NCI-H146 (cell line): ENCODE results near the gene TP53RK.

Experiments
- DNase-seq: peaks from one replicate; lab custom pipeline; 2025; lab: John Stamatoyannopoulos, UW

Gene TP53RK

DNA sequence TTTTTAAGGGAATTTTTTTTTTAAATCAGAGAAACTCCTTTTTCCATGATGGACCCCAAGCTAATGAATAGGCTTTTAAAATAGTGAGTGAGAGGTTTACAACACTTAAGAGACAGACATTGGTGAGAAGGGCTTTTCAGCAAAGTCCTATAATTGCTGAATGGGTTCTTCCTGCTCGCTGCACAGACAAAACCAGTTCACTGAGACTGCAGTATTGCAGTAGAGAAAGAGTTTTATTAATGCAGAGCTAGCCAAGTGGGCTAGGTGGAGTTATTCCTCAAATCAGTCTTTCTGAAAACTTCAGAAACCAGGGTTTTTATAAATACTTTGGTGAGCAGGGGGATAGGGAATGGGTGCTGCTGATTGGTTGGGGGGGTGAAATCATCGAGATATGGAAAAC is 17.0 kb upstream of the TP53RK start:
- no peak for DNase-seq

- no peak for DNase-seq
These were observed 16.1 kb upstream of the TP53RK start for GRCh38 chr20:46705378-46705729.

GRCh38 chr20:46704714-46705377 is 15.6 kb upstream of the TP53RK start:
- DNase-seq, result no peak

GRCh38 chr20:46703435-46703834 is 14.2 kb upstream of the TP53RK start:
- DNase-seq, result peak; percentile 46

GRCh38 chr20:46702447-46703203 is 13.4 kb upstream of the TP53RK start:
- no peak for DNase-seq

- DNase-seq, result no peak
These were observed 12.7 kb upstream of the TP53RK start for GRCh38 chr20:46701986-46702385.

DNA sequence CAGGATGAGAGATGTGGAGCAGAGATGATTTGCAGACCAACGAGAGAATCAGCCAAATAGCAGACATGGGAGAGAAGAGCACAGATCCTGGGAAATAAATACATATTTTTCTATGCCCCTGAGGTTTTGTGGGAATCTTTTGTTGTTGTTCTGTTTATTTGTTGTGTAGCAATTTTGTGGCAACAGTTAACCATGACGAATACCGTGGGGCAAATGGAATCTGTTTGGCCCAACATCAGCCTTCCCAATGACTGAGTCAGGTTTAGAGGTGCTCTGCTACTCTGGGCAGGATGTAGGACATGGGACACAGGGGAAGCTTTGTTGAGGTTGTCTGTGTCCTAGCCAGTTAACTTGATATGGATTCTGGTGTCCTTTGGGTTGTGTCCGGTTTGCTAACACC is 12.3 kb upstream of the TP53RK start:
- no peak for DNase-seq

DNA sequence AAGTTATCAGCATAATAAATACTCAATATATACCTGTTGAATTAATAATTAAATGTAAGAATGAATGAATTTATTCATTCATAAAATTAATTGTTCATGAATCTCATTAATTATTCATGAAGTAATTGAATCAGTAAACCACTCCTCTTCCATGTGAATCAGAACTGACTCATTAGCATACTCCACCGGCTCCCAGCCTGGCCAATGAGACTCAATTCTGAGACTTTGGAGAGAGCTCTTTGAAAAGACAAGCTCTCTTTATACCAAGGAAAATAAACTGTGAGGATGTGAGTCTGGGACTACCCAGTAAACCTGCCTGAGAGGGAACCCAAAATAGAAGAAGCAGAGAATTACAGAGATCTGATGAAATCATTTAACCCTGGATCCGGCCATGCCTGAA is 11.8 kb upstream of the TP53RK start:
- DNase-seq, result no peak

DNA sequence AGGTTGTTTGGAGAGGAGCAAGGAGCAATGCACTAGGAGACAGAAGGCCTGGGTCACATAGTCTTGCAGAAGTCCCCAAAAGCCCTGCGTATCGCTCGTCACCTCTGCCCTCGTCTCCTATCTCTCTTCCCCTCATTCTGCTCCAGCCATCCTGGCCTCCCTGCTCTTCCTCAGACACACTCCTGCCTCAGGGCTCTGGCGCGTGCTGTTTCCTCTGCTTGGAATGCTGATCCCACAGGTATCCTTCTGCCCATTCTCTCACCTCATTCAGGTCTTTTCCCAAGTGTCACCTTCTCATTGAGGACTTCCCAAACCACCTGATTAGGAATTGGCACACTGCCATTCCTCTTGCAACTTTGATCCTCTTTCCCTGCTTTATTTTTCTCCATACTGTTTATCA is 11.2 kb upstream of the TP53RK start:
- no peak for DNase-seq

- peak; percentile 54 for DNase-seq
These were observed 10.6 kb upstream of the TP53RK start for GRCh38 chr20:46699651-46700359.

- no peak for DNase-seq
These were observed 9.5 kb upstream of the TP53RK start for GRCh38 chr20:46698788-46699187.

DNA sequence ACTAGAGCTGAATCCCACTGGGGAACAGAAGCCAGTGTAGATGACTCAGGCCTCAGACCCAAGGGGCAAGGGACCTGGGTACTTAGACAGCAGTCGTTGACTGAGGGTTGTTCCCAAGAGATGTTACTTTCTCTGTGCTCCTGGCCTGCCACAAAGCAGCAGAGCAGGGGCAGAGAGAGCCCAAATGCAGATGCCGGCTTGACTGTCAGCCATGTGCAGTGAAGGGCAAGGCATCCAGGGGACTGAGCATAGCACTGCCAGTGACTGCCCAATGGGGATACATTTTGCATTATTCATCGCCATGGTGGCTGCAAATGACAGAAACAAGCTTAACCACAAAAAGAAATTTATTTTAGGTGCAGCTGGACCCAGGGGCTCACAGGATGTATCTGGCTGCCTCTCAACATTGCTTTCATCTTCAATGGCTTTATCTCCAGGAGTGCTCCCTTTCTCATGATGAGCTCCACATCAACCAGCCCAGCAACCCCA is 7.6 kb upstream of the TP53RK start:
- DNase-seq, result no peak

DNA sequence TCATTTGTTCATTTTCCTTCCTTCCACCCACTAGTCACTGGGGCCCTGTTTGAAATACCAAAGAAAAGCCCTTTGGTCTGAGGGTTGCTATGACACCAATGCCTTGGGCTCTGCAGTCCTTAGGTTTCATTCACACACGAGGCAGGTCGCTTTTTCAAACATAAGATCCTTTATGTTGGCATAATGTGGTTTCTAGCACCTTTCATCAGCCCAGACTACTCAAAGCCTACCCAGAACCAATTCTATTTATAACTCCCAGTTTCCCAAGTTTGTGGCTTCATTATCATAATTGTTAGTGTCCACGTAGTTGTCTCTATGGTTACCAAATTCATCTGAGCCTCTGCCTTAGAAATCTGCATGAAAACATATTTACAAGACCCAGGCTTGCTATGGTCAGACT is 6.6 kb upstream of the TP53RK start:
- DNase-seq, result peak; percentile 73

- DNase-seq, result no peak
These were observed 5.2 kb upstream of the TP53RK start for GRCh38 chr20:46694484-46694883.

DNA sequence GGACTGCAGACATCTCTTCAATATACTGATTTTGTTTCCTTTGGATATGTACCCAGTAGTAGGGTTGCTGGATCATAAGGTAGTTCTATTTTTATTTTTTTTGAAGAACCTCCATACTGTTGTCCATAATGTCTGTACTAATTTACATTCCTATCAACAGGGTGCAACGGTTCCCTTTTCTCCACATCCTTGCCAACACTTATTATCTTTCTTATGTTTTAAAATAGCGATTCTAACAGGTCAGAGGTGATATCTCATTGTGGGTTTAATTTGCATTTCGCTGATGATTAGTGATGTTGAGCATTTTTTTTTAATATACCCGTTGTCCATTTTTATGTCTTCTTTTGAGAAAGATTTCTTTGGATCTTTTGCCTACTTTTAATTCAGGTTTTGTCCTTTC is 2.0 kb upstream of the TP53RK start:
- DNase-seq, result no peak

DNA sequence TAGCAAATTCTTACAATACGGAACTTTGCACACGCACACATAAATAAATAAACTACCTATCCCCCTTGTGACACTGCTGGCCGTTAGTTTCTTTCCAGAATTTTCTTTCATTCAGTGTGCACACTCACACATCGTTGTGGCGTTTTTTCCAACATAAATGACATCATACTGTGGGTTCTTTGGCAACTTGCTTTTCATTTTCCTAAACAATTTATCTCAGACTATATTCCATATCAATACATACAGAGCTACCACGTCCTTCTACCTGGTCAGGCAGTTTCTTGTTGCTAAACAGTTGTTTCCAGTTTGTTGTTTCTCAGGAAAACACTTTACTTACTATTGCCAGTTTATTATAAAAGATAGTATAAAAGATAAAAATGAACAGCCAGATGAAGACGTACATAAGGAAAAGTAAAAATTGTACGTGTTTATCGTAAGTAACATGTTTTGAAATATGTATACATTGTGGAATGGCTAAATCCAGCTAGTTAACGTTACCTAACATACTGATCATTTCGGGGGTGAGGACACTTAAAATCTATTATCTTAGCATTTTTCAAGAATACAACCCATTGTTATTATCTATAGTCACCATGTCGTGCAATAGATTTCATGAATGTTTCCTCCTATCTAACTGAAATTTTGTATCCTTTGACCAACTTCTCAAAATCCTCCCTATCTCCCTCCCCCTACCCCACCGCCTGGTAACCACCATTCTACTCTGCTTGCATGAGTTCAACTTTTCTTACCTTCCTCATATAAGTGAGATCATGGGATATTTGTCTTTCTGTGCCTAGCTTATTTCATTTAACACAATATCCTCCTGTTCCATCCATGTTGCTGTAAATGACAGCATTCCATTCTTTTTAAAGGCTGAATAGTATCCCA is 1.2 kb upstream of the TP53RK start:
- DNase-seq, result no peak

DNA sequence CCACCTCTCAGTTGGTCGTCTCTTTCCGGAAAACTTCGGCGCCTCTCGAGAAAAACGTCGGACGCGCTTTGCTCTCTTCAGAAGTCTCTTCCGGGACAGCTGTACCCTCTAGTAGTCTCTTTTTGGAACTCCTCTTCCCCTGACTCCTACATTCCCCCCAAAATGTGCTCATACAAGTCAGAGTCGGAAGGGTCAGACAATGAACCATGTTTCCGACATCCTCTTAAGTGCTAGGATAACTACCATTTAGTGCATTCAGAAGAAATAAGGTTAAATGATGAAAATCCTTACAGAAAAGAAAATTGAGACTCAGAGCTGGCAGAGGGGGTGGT is 476 bp upstream of the TP53RK start:
- DNase-seq, result no peak

DNA sequence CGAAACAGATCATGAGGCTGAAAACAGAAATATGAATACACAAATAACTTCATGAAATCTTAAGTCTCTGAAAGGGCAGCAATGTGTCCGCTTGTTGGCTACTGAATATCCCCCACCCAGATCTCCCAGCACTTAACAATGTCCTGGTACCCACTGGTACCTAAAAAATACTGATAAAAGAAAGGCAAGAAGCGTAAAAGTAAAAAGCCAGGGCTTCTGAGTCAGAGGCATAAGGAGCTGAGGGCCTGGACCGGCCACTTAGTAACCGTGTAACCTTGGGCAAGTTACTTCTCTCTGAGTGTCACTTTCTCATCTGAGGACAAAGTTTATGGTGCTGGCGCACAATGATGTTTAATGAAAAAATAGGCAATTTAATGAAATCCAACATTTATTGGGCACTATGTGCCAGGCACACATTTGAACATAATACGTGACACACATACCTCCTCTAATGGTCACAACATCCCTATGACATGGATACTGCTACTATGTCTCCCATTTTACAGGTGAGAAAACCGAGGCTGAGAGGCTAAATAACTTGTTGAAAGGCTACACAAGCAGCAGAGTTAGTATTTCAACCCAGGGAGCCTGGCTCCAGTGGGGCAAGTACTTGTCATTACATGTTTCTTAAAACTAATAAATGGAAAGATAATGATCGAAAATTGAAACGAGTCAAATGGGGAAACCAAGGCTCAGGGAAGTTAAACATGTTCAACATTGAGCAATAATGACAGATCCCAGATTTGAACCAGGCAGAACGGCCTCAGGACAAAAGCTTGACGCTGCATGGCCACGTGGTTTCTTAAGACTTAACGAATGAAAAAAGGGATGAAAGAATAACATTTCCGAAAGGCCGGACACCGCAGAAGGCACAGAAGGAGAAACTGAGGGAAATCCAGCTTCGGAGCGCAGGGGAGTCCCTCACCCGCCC is 828 bp downstream of the TP53RK start:
- no peak for DNase-seq

DNA sequence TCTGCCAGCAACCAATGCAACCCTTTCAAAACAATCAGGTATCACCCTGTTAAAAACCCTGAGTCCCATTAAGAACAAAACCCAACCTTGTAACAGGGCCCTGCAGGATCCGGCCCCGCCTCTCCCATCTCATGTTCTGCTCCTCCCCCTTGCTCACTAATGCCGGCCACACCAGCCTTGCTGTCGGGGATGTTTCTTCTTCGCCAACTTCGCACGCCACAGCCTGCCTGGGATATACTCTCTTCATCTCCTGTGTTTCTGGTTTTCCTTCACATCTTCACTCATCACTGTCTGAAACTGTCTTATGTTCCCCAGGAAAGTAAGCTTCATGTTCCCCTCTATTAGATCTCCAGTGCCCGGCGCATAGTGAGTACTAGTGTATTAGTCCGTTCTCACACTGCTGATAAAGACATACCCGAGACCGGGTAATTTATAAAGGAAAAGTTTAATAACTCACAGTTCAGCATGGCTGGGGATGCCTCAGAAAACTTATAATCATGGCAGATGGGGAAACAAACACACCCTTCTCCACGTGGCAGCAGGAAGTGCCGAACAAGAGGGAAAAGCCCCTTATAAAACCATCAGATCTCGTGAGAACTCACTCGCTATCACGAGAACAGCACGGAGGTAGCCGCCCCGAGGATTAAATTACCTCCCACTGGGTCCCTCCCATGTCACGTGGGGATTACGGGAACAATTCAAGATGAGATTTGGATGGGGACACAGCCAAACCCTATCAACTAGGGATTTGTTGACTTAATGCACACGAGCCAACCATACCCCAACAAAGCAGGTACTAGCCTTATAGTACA is 5.1 kb downstream of the TP53RK start:
- no peak for DNase-seq

- DNase-seq, result no peak
These were observed 5.6 kb downstream of the TP53RK start for GRCh38 chr20:46683668-46683938.
